ENCODE results near the gene AARSD1.
A peak's percentile ranks its signal among the peaks of the same experiment; 100 is the strongest.

Gene AARSD1

GRCh38 chr17:42999003-42999525 is 34.8 kb upstream of the AARSD1 start:
- Histone ChIP-seq H3K4me2 (ENCODE audit: low read depth, low read length) (peak overlapping the region; percentile 68), H3K9me3 (replicated peaks; ENCODE audit: insufficient read depth, low read length) (no peaks in the 10 kb centered on the region), H3K79me2 (ENCODE audit: low read length) (peaks cover 27% of the 10 kb centered on the region), H3F3A (ENCODE audit: insufficient read depth, low read length) (peaks cover 56% of the 10 kb centered on the region), H2AFZ (ENCODE audit: low read length) (no peak overlapping the region), H3K27me3 (replicated peaks; ENCODE audit: insufficient read depth, low read length) (no peaks in the 10 kb centered on the region), H3K9ac (ENCODE audit: low read length) (peak overlapping the region; percentile 98), H3K36me3 (replicated peaks; ENCODE audit: insufficient read depth, low read length) (peaks cover 15% of the 10 kb centered on the region), H3K9me2 (replicated peaks; ENCODE audit: insufficient read depth, low read length) (no peaks in the 10 kb centered on the region), H4K20me1 (ENCODE audit: insufficient read depth, low read length) (0 out of 2 replicates have a peak, but pooled peaks cover 5% of the 10 kb centered on the region), H3K4me1 (ENCODE audit: low read length) (peaks cover 14% of the 10 kb centered on the region), H3K27ac (ENCODE audit: low read length) (peak overlapping the region; percentile 79), H3K4me3 (ENCODE audit: low read length) (peak overlapping the region; percentile 95)
- TF ChIP-seq CTCF (IDR thresholded peaks at IDR 0.05; ENCODE audit: low read length) (no peak), EZH2 (optimal IDR thresholded peaks at IDR 0.05; ENCODE audit: low read depth, low read length) (no peak), EZH2phosphoT487 (IDR thresholded peaks at IDR 0.05; ENCODE audit: low read length) (no peak)
- no peak for DNase-seq

GRCh38 chr17:42997984-42998938 is 34.0 kb upstream of the AARSD1 start, which contains the start of gene RPL27:
TSS of gene RPL27 (plus strand) at chr17:42998419. CDS start at chr17:42998751, 332 bp downstream.
- H3K79me2 ChIP-seq (ENCODE audit: low read length): peaks cover 27% of the 10 kb centered on the region
- H3K9me3 ChIP-seq (replicated peaks; ENCODE audit: insufficient read depth, low read length): no peaks in the 10 kb centered on the region

More at GRCh38 chr17:42997984-42998938, 34.0 kb upstream of the AARSD1 start, which contains the start of gene RPL27:
- peaks cover 15% of the 10 kb centered on the region for H3K36me3 ChIP-seq (replicated peaks; ENCODE audit: insufficient read depth, low read length)
- peak within 1 kb of the TSS; percentile 95 for H3K4me3 ChIP-seq (ENCODE audit: low read length)
- TF ChIP-seq CTCF (IDR thresholded peaks at IDR 0.05; ENCODE audit: low read length): peak; percentile 80
- no peak for TF ChIP-seq EZH2phosphoT487 (IDR thresholded peaks at IDR 0.05; ENCODE audit: low read length)
- no peak for TF ChIP-seq EZH2 (optimal IDR thresholded peaks at IDR 0.05; ENCODE audit: low read depth, low read length)
- H4K20me1 ChIP-seq (ENCODE audit: insufficient read depth, low read length): 0 out of 2 replicates have a peak, but pooled peaks cover under 1% of the 10 kb centered on the region
- H3K27ac ChIP-seq (ENCODE audit: low read length): peak within 1 kb of the TSS; percentile 79
- H3K4me1 ChIP-seq (ENCODE audit: low read length): peaks cover 14% of the 10 kb centered on the region
- no peaks in the 10 kb centered on the region for H3K9me2 ChIP-seq (replicated peaks; ENCODE audit: insufficient read depth, low read length)
- DNase-seq: peak; percentile 100
- peak within 1 kb of the TSS; percentile 75 for H3K4me2 ChIP-seq (ENCODE audit: low read depth, low read length)
- peaks cover 49% of the 10 kb centered on the region for H3F3A ChIP-seq (ENCODE audit: insufficient read depth, low read length)
- H3K9ac ChIP-seq (ENCODE audit: low read length): peak within 1 kb of the TSS; percentile 98
- no peaks in the 10 kb centered on the region for H3K27me3 ChIP-seq (replicated peaks; ENCODE audit: insufficient read depth, low read length)
- peak within 1 kb of the TSS; percentile 39 for H2AFZ ChIP-seq (ENCODE audit: low read length)
